Transverse colon (tissue), 4 donors: Measurements from ENCODE around the gene RGS6.

ENCODE experiments used
- CTCF ChIP-seq, 5 experiments: fragments of 200-600 bp in 3 of 5; fragments of 450-650 bp in 2 of 5; sonication (generic) in 3 of 5; IDR thresholded peaks; 1 replicate in 2 of 5; 2 replicates in 3 of 5; pipeline ENCODE4 v1.5.1; 2016 to 2017; ENCODE audit warnings: antibody characterized with exemption in 5 of 5, inconsistent platforms in 3 of 5, mild to moderate bottlenecking in 2 of 5, moderate library complexity in 1 of 5
- POLR2AphosphoS5 ChIP-seq, 3 donors: sonication (generic); formaldehyde crosslinking; IDR thresholded peaks; one replicate each; pipeline ENCODE4 v1.6.1; 2016; ENCODE audit warnings: antibody characterized with exemption in 3 of 3

GRCh38 chr14:72336311-72336980 lies 404.2 kb downstream of the RGS6 start:
- TF ChIP-seq CTCF (IDR thresholded peaks at IDR 0.05) (no peak), POLR2AphosphoS5 (IDR thresholded peaks at IDR 0.05) (no peak)
